ENCODE results near the gene CSAD. TPM values are rescaled to one million over a fixed set of nuclear protein-coding genes. Genes with fewer than 3 reads are reported as not detected.

Gene CSAD
- total RNA-seq, 4 donors from 2014 or later: 29.1 to 142 (median 39.2) TPM

DNA sequence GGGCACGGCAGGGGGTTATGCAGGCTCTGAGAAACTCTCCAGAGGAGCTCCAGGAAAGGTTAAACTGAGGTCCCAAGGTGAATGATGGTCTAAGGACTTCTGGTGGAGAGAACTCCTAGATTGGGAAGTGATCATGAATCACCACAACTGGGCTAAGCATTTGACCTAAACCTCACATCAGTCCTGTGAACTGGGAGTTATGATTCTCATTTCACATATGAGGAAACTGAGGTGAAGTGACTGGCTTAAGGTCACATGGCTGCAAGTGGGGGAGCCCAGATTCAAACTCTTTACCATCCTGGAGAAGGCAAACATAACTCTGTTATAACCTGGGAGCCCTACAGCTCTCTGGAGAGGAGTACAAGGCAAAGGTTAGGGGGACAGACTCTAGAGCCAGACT, 47.1 kb upstream of the CSAD start:
- no peak for DNase-seq
- Histone ChIP-seq H3K27me3 (no peaks in the 10 kb centered on the region), H3K36me3 (no peaks in the 10 kb centered on the region), H3K9me3 (no peaks in the 10 kb centered on the region), H3K4me3 (no peak overlapping the region), H3K27ac (no peak overlapping the region), H3K4me1 (peaks cover 39 to 55% (median 47%) of the 10 kb centered on the region in 4 donors)
- in situ Hi-C loops (cut with MboI; ENCODE audit: low pct_ligation_motif_present in 1 of 4, low pct_unique_long_range_greater_than_20kb in 1 of 4, low sequenced_read_pairs in 3 of 4) (no loop called here), intact Hi-C loops (cut with DNase I; ENCODE audit: low total_unique reads) (no loop called here)
- no peak for TF ChIP-seq POLR2A (IDR thresholded peaks at IDR 0.05)
- no peak for TF ChIP-seq POLR2AphosphoS5 (IDR thresholded peaks at IDR 0.05)
- no peak for TF ChIP-seq EP300 (IDR thresholded peaks at IDR 0.05; ENCODE audit: low read depth)
- TF ChIP-seq, protein P1, sequence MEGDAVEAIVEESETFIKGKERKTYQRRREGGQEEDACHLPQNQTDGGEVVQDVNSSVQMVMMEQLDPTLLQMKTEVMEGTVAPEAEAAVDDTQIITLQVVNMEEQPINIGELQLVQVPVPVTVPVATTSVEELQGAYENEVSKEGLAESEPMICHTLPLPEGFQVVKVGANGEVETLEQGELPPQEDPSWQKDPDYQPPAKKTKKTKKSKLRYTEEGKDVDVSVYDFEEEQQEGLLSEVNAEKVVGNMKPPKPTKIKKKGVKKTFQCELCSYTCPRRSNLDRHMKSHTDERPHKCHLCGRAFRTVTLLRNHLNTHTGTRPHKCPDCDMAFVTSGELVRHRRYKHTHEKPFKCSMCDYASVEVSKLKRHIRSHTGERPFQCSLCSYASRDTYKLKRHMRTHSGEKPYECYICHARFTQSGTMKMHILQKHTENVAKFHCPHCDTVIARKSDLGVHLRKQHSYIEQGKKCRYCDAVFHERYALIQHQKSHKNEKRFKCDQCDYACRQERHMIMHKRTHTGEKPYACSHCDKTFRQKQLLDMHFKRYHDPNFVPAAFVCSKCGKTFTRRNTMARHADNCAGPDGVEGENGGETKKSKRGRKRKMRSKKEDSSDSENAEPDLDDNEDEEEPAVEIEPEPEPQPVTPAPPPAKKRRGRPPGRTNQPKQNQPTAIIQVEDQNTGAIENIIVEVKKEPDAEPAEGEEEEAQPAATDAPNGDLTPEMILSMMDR (IDR thresholded peaks at IDR 0.05): no peak
- 85% methylated on average over 1 of the region's 1 CpG; no CpG with 5 or more reads in 1 of the 2 donors for WGBS, 2 donors (ENCODE audit: low coverage in 1 of 2)

DNA sequence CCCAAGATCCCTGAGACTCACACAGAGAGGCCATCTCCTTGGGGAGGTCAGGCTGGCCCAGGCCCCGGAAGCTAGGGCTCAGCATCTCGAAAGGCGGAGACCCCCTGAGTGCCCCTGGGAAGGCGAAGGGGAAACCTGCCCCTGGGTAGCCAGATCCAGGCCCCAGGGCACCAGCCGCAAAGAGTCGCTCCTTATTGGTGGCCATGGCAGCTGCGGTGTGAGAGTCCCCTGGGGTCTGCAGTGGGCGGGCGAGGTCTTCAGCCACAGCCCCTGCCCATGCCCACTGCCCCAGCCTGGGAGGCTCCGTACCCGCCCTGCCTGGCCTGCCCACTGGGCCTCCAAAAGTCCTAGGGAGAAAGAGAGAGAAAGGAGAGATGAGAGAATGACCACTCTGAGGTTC, 46.6 kb upstream of the CSAD start:
- intact Hi-C loops (cut with DNase I; ENCODE audit: low total_unique reads): no loop called here
- in situ Hi-C loops (cut with MboI; ENCODE audit: low pct_ligation_motif_present in 1 of 4, low pct_unique_long_range_greater_than_20kb in 1 of 4, low sequenced_read_pairs in 3 of 4): no loop called here

DNA sequence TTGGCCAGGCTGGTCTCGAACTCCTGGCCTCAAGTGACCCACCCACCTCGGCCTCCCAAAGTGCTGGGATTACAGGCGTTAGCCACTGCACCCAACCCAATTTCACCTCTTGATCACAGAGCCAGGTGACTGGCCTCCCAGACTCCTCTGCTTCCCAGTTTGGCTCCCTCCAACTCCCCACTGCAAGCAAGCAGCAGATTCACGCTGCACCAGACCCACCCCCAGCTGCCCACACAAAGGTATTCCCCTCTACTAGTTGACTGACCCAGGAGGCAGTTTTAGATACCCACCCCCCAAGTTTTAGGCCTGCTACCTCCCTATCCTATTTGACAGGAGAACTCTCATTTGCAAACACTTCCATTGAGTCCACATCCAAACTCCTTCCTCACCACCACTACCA, 46.1 kb upstream of the CSAD start:
- Histone ChIP-seq H3K36me3 (no peaks in the 10 kb centered on the region), H3K4me3 (no peak overlapping the region), H3K27ac (no peak overlapping the region), H3K4me1 (peaks cover 44 to 58% (median 49%) of the 10 kb centered on the region in 4 donors), H3K9me3 (no peaks in the 10 kb centered on the region), H3K27me3 (no peaks in the 10 kb centered on the region)
- intact Hi-C loops (cut with DNase I; ENCODE audit: low total_unique reads): no loop called here
- DNase-seq: no peak
- WGBS, 2 donors (ENCODE audit: low coverage in 1 of 2): 88% methylated on average over 4 of the region's 4 CpGs; no CpG with 5 or more reads in 1 of the 2 donors
- in situ Hi-C loops (cut with MboI; ENCODE audit: low pct_ligation_motif_present in 1 of 4, low pct_unique_long_range_greater_than_20kb in 1 of 4, low sequenced_read_pairs in 3 of 4): no loop called here
- TF ChIP-seq POLR2A (IDR thresholded peaks at IDR 0.05) (no peak), POLR2AphosphoS5 (IDR thresholded peaks at IDR 0.05) (no peak)

More for the DNA sequence above, 46.6 kb upstream of the CSAD start:
- WGBS, 2 donors (ENCODE audit: low coverage in 1 of 2): 89% methylated on average over 7 of the region's 11 CpGs; no CpG with 5 or more reads in 1 of the 2 donors
- no peaks in the 10 kb centered on the region for H3K36me3 ChIP-seq
- no peaks in the 10 kb centered on the region for H3K27me3 ChIP-seq
- TF ChIP-seq EP300 (IDR thresholded peaks at IDR 0.05; ENCODE audit: low read depth) (no peak), POLR2AphosphoS5 (IDR thresholded peaks at IDR 0.05) (no peak), POLR2A (IDR thresholded peaks at IDR 0.05) (no peak)
- TF ChIP-seq, protein P1 (IDR thresholded peaks at IDR 0.05): no peak
- no peak overlapping the region for H3K27ac ChIP-seq
- no peaks in the 10 kb centered on the region for H3K9me3 ChIP-seq
- H3K4me1 ChIP-seq: peaks cover 40 to 55% (median 47%) of the 10 kb centered on the region in 4 donors
- H3K4me3 ChIP-seq: no peak overlapping the region
- no peak for DNase-seq

DNA sequence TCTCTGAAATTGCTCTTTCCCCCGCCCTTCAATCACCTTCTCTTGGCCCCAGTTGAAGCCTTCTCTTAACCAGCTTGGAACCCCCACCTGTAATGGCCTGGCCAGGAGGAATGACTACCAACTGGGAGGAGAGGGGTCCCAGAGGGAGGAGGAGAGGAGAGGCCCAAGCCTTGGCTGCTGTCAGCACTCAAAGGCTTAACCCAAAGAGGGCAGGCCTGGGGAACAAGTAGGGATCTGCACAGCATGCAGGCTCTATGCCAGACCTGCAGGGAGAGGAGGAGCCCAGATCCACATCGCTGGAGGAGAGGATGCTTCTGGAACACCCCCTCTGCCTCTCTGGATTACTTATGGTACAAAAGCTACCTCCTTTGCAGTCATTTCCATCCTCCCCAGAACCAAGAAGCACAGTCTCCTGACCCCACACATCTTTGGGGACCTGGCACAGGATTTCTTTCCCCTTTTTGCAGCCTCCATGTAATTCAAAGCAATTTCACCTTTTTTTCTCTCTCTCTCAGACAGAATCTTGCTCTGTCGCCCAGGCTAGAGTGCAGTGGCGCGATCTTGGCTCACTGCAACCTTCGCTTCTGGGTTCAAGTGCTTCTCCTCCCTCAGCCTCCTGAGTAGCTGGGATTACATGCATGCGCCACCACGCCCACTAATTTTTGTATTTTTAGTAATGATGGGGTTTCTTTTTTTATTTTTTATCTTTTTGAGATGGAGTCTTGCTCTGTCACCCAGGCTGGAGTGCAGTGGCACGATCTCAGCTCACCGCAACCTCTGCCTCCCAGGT, 45.1 kb upstream of the CSAD start:
- peak overlapping the region in 1 of 4 donors; percentile 98 for H3K27ac ChIP-seq
- in situ Hi-C loops (cut with MboI; ENCODE audit: low pct_ligation_motif_present in 1 of 4, low pct_unique_long_range_greater_than_20kb in 1 of 4, low sequenced_read_pairs in 3 of 4): no loop called here
- no peak for TF ChIP-seq POLR2A (IDR thresholded peaks at IDR 0.05)
- no peak for TF ChIP-seq POLR2AphosphoS5 (IDR thresholded peaks at IDR 0.05)
- no peak for TF ChIP-seq EP300 (IDR thresholded peaks at IDR 0.05; ENCODE audit: low read depth)
- TF ChIP-seq, protein P1 (IDR thresholded peaks at IDR 0.05): no peak
- H3K4me3 ChIP-seq: no peak overlapping the region
- DNase-seq: no peak
- intact Hi-C loops (cut with DNase I; ENCODE audit: low total_unique reads): no loop called here
- H3K36me3 ChIP-seq: no peaks in the 10 kb centered on the region
- no peaks in the 10 kb centered on the region for H3K27me3 ChIP-seq
- WGBS, 2 donors (ENCODE audit: low coverage in 1 of 2): 91 to 92% methylated on average over 7 to 10 of the region's 10 CpGs
- H3K9me3 ChIP-seq: no peaks in the 10 kb centered on the region
- H3K4me1 ChIP-seq: peaks cover 40 to 50% (median 43%) of the 10 kb centered on the region in 4 donors
